ENCODE data around the gene SLC6A15.
A peak's percentile ranks its signal among the peaks of the same experiment; 100 is the strongest.

Gene SLC6A15

DNA sequence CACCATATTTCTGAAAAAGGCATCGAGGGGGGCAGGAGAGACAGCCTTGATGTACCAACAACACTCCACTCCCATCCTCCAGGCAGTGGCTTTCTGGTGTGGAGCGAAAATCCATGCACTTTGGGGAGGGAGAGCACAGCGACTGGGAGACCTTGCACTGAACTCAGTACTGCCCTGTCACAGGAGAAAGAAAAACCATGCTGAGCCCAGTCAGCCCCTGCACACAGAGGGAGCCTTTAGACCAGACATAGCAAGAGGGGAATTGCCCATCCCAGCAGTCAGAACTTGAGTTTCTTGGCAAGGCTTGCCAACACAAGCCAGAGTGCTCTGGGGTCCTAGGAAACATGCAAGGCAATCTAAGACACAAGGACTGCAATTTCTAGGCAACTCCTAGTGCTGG is 24.8 kb upstream of the SLC6A15 start:
- TF ChIP-seq, protein P1, sequence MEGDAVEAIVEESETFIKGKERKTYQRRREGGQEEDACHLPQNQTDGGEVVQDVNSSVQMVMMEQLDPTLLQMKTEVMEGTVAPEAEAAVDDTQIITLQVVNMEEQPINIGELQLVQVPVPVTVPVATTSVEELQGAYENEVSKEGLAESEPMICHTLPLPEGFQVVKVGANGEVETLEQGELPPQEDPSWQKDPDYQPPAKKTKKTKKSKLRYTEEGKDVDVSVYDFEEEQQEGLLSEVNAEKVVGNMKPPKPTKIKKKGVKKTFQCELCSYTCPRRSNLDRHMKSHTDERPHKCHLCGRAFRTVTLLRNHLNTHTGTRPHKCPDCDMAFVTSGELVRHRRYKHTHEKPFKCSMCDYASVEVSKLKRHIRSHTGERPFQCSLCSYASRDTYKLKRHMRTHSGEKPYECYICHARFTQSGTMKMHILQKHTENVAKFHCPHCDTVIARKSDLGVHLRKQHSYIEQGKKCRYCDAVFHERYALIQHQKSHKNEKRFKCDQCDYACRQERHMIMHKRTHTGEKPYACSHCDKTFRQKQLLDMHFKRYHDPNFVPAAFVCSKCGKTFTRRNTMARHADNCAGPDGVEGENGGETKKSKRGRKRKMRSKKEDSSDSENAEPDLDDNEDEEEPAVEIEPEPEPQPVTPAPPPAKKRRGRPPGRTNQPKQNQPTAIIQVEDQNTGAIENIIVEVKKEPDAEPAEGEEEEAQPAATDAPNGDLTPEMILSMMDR (IDR thresholded peaks at IDR 0.05; ENCODE audit: low read depth, low read length): no peak
- in situ Hi-C loops (cut with HindIII; ENCODE audit: low sequenced_read_pairs): no loop called here
- no peak for DNase-seq (ENCODE audit: low read depth, low spot score)
- no peak overlapping the region for H3K4me3 ChIP-seq (ENCODE audit: low read depth, low read length)

DNA sequence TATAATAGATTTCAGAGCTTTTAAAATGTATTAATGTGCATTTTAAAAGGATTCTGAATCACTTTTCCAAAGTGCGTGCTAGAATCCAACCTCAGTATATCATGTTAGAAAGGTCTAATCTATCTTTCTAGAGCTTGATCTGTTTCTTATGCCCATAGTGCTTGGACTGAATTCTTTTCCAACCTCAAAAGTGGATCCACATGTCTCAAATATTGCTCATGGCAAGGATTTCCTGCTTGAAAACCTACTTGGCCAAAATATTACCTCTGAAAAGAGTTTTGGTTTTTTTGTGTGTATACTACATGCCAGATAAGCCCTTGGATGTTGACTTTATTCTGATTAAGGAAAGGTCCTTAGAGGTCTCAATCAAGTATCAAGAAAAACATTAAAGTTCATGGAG is 16.9 kb upstream of the SLC6A15 start:
- TF ChIP-seq, protein P1 (IDR thresholded peaks at IDR 0.05; ENCODE audit: low read depth, low read length): no peak
- no peak overlapping the region for H3K4me3 ChIP-seq (ENCODE audit: low read depth, low read length)
- DNase-seq (ENCODE audit: low read depth, low spot score): no peak
- in situ Hi-C loops (cut with HindIII; ENCODE audit: low sequenced_read_pairs): no loop called here

DNA sequence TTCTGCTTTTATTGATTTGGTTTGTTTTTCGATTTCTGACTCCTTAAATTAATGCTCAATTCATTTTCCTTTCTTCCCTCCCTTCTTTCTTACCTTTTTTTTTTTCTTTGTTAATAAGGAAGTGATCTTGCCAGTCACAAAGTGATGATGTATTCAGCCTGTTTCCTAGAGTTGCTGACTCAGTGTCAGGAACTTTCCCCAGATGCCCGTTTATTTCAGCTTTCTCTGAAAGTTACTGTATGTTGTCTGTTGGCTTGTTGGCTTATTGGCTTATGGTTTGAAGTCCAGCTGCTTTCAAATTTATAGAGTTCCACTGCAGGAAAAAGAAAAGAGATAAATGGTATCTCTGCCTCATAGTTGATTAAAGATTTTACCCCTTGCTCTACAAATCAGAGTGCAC is 12.4 kb upstream of the SLC6A15 start:
- peak; percentile 31 for DNase-seq (ENCODE audit: low read depth, low spot score)
- TF ChIP-seq, protein P1 (IDR thresholded peaks at IDR 0.05; ENCODE audit: low read depth, low read length): no peak
- no peak overlapping the region for H3K4me3 ChIP-seq (ENCODE audit: low read depth, low read length)
- in situ Hi-C loops (cut with HindIII; ENCODE audit: low sequenced_read_pairs): no loop called here

DNA sequence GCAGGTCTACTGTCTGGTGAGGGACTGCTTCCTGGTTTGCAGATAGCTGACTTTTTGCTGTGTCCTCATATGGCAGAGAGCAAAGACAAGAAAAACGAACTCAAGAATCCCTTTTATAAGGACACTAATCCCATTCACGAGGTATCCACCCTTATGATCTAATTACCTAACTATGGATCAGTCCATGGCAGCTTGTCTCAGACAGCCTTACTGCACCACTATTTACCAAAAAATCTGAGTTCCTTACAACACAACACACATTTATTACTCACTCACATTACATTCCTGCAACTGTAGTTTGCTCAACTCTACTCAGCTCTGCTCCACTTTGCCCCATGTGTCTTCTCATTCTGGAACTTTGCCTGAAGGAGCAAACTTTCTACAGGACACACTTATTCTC is 10.1 kb upstream of the SLC6A15 start:
- in situ Hi-C loops (cut with HindIII; ENCODE audit: low sequenced_read_pairs): no loop called here

DNA sequence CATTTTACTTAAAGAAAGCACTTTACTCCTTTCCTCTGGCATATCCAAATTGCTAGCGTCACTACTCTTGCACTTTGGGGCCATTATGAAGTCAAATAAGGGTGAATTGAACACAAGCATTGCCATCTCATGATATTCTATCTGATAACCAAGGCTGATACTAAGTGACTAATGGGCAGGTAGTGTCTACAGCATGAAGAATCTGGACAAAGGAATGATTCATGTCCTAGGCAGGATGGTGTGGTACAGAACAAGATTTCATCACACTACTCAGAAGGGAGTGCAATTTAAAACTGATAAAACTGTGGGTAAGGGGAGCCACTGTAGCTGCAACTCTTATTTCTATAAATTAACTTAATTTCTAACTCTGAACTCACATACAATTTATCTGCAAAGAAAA is 7.7 kb upstream of the SLC6A15 start:
- H3K4me3 ChIP-seq (ENCODE audit: low read depth, low read length): no peak overlapping the region
- no peak for DNase-seq (ENCODE audit: low read depth, low spot score)
- TF ChIP-seq, protein P1 (IDR thresholded peaks at IDR 0.05; ENCODE audit: low read depth, low read length): no peak
- in situ Hi-C loops (cut with HindIII; ENCODE audit: low sequenced_read_pairs): no loop called here

More for the DNA sequence above, 10.1 kb upstream of the SLC6A15 start:
- no peak for DNase-seq (ENCODE audit: low read depth, low spot score)
- TF ChIP-seq, protein P1 (IDR thresholded peaks at IDR 0.05; ENCODE audit: low read depth, low read length): no peak
- H3K4me3 ChIP-seq (ENCODE audit: low read depth, low read length): no peak overlapping the region

DNA sequence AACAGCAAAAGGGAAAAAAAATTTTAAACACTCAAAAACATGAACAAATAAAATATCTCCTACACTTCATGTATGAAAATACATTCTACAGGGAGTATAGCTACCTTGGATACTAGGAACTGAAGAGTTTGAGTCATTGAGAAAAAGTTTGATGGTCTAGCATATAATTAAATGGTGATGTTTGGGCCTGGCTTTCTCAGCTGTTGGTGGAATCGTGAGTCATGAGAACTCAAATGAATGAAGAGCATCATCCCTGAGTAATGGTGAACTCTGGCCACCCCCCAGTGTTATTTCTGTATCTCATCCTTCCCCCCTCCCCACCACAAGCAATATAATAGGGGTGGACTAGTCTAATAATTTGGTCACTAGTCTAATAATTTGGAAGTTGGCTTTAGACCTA is 6.7 kb upstream of the SLC6A15 start:
- in situ Hi-C loops (cut with HindIII; ENCODE audit: low sequenced_read_pairs): no loop called here
- TF ChIP-seq, protein P1 (IDR thresholded peaks at IDR 0.05; ENCODE audit: low read depth, low read length): no peak
- DNase-seq (ENCODE audit: low read depth, low spot score): peak; percentile 38
- no peak overlapping the region for H3K4me3 ChIP-seq (ENCODE audit: low read depth, low read length)

DNA sequence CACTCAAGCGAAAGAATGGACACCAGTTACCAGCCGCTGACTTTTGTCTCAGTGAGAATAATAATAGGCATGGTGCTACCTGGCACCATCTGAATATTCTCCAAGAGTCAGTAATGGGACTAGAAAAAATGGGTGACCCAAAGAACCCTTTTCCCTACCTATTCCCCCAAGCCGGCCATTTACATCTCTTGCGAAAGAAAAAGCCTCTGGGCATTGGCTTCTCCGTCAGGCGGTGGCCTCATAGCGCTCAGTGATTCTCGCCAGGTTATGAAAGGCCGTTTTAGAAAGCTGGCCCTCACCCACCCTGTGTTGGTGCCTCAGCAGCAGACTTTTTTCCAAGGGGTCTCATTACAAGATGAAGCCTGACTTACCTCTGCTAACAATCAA is 523 bp upstream of the SLC6A15 start:
- H3K4me3 ChIP-seq (ENCODE audit: low read depth, low read length): peak overlapping the region; percentile 71
- TF ChIP-seq, protein P1 (IDR thresholded peaks at IDR 0.05; ENCODE audit: low read depth, low read length): no peak
- in situ Hi-C loops (cut with HindIII; ENCODE audit: low sequenced_read_pairs): no loop called here
- DNase-seq (ENCODE audit: low read depth, low spot score): peak; percentile 19

Measured in astrocyte of the spinal cord (primary cell).